Tibial nerve (tissue), 4 donors: ENCODE measurements around the gene STK39. TPM values are rescaled to one million over a fixed set of nuclear protein-coding genes. Genes with fewer than 3 reads are reported as not detected.
"Not testable (repeated sequence)": the region's sequence is repeated elsewhere in the genome, so short reads cannot be mapped to it uniquely, and the experiment has no call there.

Experiments used
- DNase-seq, 2 donors: peaks; one replicate each; pipeline ENCODE4 v3.0.0-alpha.2; 2019; ENCODE audit warnings: low spot score in 2 of 2
- H3K27ac ChIP-seq, 4 donors: fragments of 200-600 bp; sonication (generic) in 3 of 4; one replicate each; pipeline ENCODE4 v1.5.1; 2017 to 2019; ENCODE audit warnings: mild to moderate bottlenecking in 1 of 4
- H3K27me3 ChIP-seq, 2 donors: fragments of 200-600 bp; sonication (generic) in 1 of 2; one replicate each; pipeline versions ENCODE4 v1.5.1 to v1.6.0; 2017 to 2019
- H3K36me3 ChIP-seq, 3 donors: fragments of 200-600 bp; sonication (generic); one replicate each; pipeline ENCODE4 v1.5.1; 2018 to 2019
- H3K4me1 ChIP-seq, 4 donors: fragments of 200-600 bp; sonication (generic) in 3 of 4; one replicate each; pipeline ENCODE4 v1.5.1; 2017 to 2019
- H3K4me3 ChIP-seq, 4 donors: fragments of 200-600 bp; sonication (generic) in 3 of 4; one replicate each; pipeline ENCODE4 v1.5.1; 2017 to 2019; ENCODE audit warnings: mild to moderate bottlenecking in 1 of 4, moderate library complexity in 1 of 4
- H3K9me3 ChIP-seq, 4 donors: fragments of 200-600 bp; sonication (generic) in 3 of 4; one replicate each; pipeline ENCODE4 v1.5.1; 2017 to 2019
- CTCF ChIP-seq, 5 experiments: fragments of 200-600 bp in 3 of 5; fragments of 450-650 bp in 2 of 5; sonication (generic) in 3 of 5; IDR thresholded peaks; one replicate each; pipeline ENCODE4 v1.5.1; 2016 to 2019; ENCODE audit warnings: antibody characterized with exemption in 5 of 5, mild to moderate bottlenecking in 3 of 5, moderate library complexity in 2 of 5
- EP300 ChIP-seq, 2 donors: sonication (generic); formaldehyde crosslinking; IDR thresholded peaks; one replicate each; pipeline ENCODE4 v1.6.1; 2017; ENCODE audit warnings: antibody characterized with exemption in 2 of 2, mild to moderate bottlenecking in 1 of 2
- POLR2A ChIP-seq, 2 donors: fragments of 450-650 bp; IDR thresholded peaks; one replicate each; pipeline ENCODE4 v1.6.1; 2017; ENCODE audit warnings: antibody characterized with exemption in 2 of 2, mild to moderate bottlenecking in 2 of 2, moderate library complexity in 2 of 2
- WGBS, 2 donors: methylation state at CpG; one replicate each; pipeline ENCODE4 v1.1.5; 2018; 5-methylcytosine and 5-hydroxymethylcytosine counted together
- total RNA-seq, 4 donors: library from RNA; depleted of rRNA; stranded (reverse); fragments of >200 nt; gene quantifications; one replicate each; pipeline ENCODE4 v1.1.0, GENCODE V29; 2016

Gene STK39
- total RNA-seq, 4 donors from 2014 or later, result 8.5 to 13.5 (median 12.0) TPM

GRCh38 chr2:168044579-168044978, 202.8 kb downstream of the STK39 start:
- WGBS, 2 donors, result 97 to 100% methylated on average over 1 of the region's 1 CpG
- no peaks in the 10 kb centered on the region for H3K9me3 ChIP-seq
- no peak for TF ChIP-seq POLR2A (IDR thresholded peaks at IDR 0.05)
- TF ChIP-seq CTCF (IDR thresholded peaks at IDR 0.05), result no peak
- TF ChIP-seq EP300 (IDR thresholded peaks at IDR 0.05), result no peak
- no peak overlapping the region for H3K27ac ChIP-seq
- no peak for DNase-seq
- H3K4me3 ChIP-seq, result no peak overlapping the region
- no peaks in the 10 kb centered on the region for H3K27me3 ChIP-seq
- H3K36me3 ChIP-seq, result no peaks in the 10 kb centered on the region
- H3K4me1 ChIP-seq, result peaks cover 0 to 5% (median 0%) of the 10 kb centered on the region in 4 donors

- Histone ChIP-seq H3K27me3 (no peaks in the 10 kb centered on the region), H3K4me1 (peaks cover 0 to 5% (median 0%) of the 10 kb centered on the region in 4 donors), H3K36me3 (no peaks in the 10 kb centered on the region), H3K27ac (no peak overlapping the region), H3K4me3 (no peak overlapping the region), H3K9me3 (no peaks in the 10 kb centered on the region)
- TF ChIP-seq EP300 (IDR thresholded peaks at IDR 0.05) (no peak), POLR2A (IDR thresholded peaks at IDR 0.05) (no peak), CTCF (IDR thresholded peaks at IDR 0.05) (no peak)
- DNase-seq, result no peak
- WGBS, 2 donors, result 91 to 92% methylated on average over 2 of the region's 2 CpGs
Observed at GRCh38 chr2:168044176-168044575, 203.2 kb downstream of the STK39 start.

- not testable (repeated sequence) for H3K36me3 ChIP-seq, H3K4me3 ChIP-seq, H3K4me1 ChIP-seq, H3K9me3 ChIP-seq, H3K27ac ChIP-seq, H3K27me3 ChIP-seq, DNase-seq
- 92 to 93% methylated on average over 5 of the region's 5 CpGs for WGBS, 2 donors
Observed at GRCh38 chr2:168042127-168042824, 205.1 kb downstream of the STK39 start.

GRCh38 chr2:168039881-168040280, 207.5 kb downstream of the STK39 start:
- no peaks in the 10 kb centered on the region for H3K9me3 ChIP-seq
- DNase-seq, result no peak
- whole genome bisulfite sequencing, 2 donors, result 83 to 86% methylated on average over 3 of the region's 3 CpGs
- H3K4me1 ChIP-seq, result no peaks in the 10 kb centered on the region
- no peak for TF ChIP-seq EP300 (IDR thresholded peaks at IDR 0.05)
- TF ChIP-seq CTCF (IDR thresholded peaks at IDR 0.05), result no peak
- TF ChIP-seq POLR2A (IDR thresholded peaks at IDR 0.05), result no peak
- H3K4me3 ChIP-seq, result no peak overlapping the region
- no peak overlapping the region for H3K27ac ChIP-seq
- H3K36me3 ChIP-seq, result no peaks in the 10 kb centered on the region
- no peaks in the 10 kb centered on the region for H3K27me3 ChIP-seq

GRCh38 chr2:168037778-168038177, 209.6 kb downstream of the STK39 start:
- no peak overlapping the region for H3K4me3 ChIP-seq
- no peak for TF ChIP-seq POLR2A (IDR thresholded peaks at IDR 0.05)
- no peak for TF ChIP-seq EP300 (IDR thresholded peaks at IDR 0.05)
- no peak for TF ChIP-seq CTCF (IDR thresholded peaks at IDR 0.05)
- WGBS, 2 donors, result 92% methylated on average over 2 of the region's 2 CpGs

More at GRCh38 chr2:168037778-168038177, 209.6 kb downstream of the STK39 start:
- Histone ChIP-seq H3K36me3 (no peaks in the 10 kb centered on the region), H3K4me1 (no peaks in the 10 kb centered on the region), H3K27me3 (no peaks in the 10 kb centered on the region), H3K9me3 (no peaks in the 10 kb centered on the region), H3K27ac (no peak overlapping the region)
- DNase-seq, result no peak
